HepG2 (cell line): Measurements from ENCODE around the gene CLEC5A. TPM values are rescaled to one million over a fixed set of nuclear protein-coding genes. Genes with fewer than 3 reads are reported as not detected.

Experiments
- ATAC-seq: fragments of 200-7000 bp; cut with Tn5 transposase; 3 replicates; pipeline ENCODE4 v1.9.1; 2020; ENCODE audit warnings: mild to moderate bottlenecking, moderate library complexity
- Bru-seq: library from RNA; stranded (reverse); fragments of 400-500 nt; gene quantifications from one replicate; lab custom pipeline; 2021; lab: Mats Ljungman, UMichigan
- BruChase-seq, 2 experiments: library from RNA; stranded (reverse); fragments of 400-500 nt; gene quantifications; one replicate each; lab custom pipeline; 2021; lab: Mats Ljungman, UMichigan
- BruUV-seq: library from RNA; stranded (reverse); fragments of 400-500 nt; replicated peaks from 2 replicates; lab custom pipeline; 2021; lab: Mats Ljungman, UMichigan
- CTCF ChIA-PET: fragments of 300-600 bp; formaldehyde crosslinking; extraction: SDS; loops from one replicate; lab custom pipeline; 2021; ENCODE audit warnings: low total read pairs, inconsistent platforms, low intra/inter-chr PET ratio; lab: Yijun Ruan, JAX
- POLR2A ChIA-PET: fragments of 350-600 bp; sonication (Branson Sonifier 250); formaldehyde crosslinking; loops from one replicate; lab custom pipeline; 2020; ENCODE audit warnings: antibody characterized with exemption, inconsistent platforms; lab: Yijun Ruan, JAX
- DNase-seq: peaks from one replicate; pipeline ENCODE4 v3.0.0-alpha.2; 2015; ENCODE audit warnings: low spot score
- FAIRE-seq: peaks from 3 replicates; lab custom pipeline; 2011; peaks lifted over from hg19 to GRCh38; lab: Jason Lieb, UNC
- H2AFZ ChIP-seq: one replicate; pipeline ENCODE4 v1.6.1; 2011; ENCODE audit warnings: low read length, inconsistent platforms
- H3K27ac ChIP-seq: fragments of 300-600 bp; 3 replicates; pipeline ENCODE4 v1.8.0; 2011; ENCODE audit warnings: mixed run types, mild to moderate bottlenecking, mixed read lengths, low read length, inconsistent platforms; ENCODE audit not compliant: insufficient read depth; ENCODE audit errors: extremely low read length
- H3K27me3 ChIP-seq, 2 experiments: fragments of 200-600 bp in 1 of 2; 2 replicates in 1 of 2; 3 replicates in 1 of 2; pipeline versions ENCODE4 v1.6.0 to v1.8.0; 2011; ENCODE audit warnings: low read length in 2 of 2, mild to moderate bottlenecking in 2 of 2, moderate library complexity in 2 of 2, inconsistent platforms in 1 of 2; ENCODE audit not compliant: insufficient read depth in 2 of 2, control insufficient read depth in 1 of 2
- H3K36me3 ChIP-seq, 2 experiments: fragments of 200-600 bp in 1 of 2; replicated peaks in 1 of 2; 2 replicates in 1 of 2; 3 replicates in 1 of 2; pipeline versions ENCODE4 v1.5.1 to v1.8.0; 2011; ENCODE audit warnings: low read length in 2 of 2, inconsistent platforms in 1 of 2; ENCODE audit not compliant: insufficient read depth in 2 of 2, control insufficient read depth in 1 of 2
- H3K4me1 ChIP-seq: 2 replicates; pipeline ENCODE4 v1.5.1; 2012; ENCODE audit warnings: low read length, inconsistent platforms; ENCODE audit not compliant: insufficient read depth
- H3K4me2 ChIP-seq: 2 replicates; pipeline ENCODE4 v1.6.0; 2011; ENCODE audit warnings: low read depth, low read length, inconsistent platforms
- H3K4me3 ChIP-seq, 3 experiments: fragments of 200-600 bp in 1 of 3; sonication (generic), shearing (Covaris generic) in 1 of 3; replicated peaks in 1 of 3; 2 replicates each; pipeline ENCODE4 v1.5.1; 2011 to 2016; ENCODE audit warnings: low read length in 3 of 3, inconsistent platforms in 2 of 3, low read depth in 2 of 3, mild to moderate bottlenecking in 2 of 3, control low read depth in 1 of 3, mixed read lengths in 1 of 3; ENCODE audit not compliant: insufficient read depth in 1 of 3
- H3K79me2 ChIP-seq: one replicate; pipeline ENCODE4 v1.6.1; 2011; ENCODE audit warnings: low read length, inconsistent platforms; ENCODE audit not compliant: insufficient read depth
- H3K9ac ChIP-seq: 2 replicates; pipeline ENCODE4 v1.6.0; 2011; ENCODE audit warnings: mild to moderate bottlenecking, low read depth, low read length, inconsistent platforms; ENCODE audit not compliant: insufficient read depth
- H3K9me3 ChIP-seq: 2 replicates; pipeline ENCODE4 v1.5.1; 2012; ENCODE audit warnings: mild to moderate bottlenecking, low read length
- H4K20me1 ChIP-seq: 2 replicates; pipeline ENCODE4 v1.6.0; 2011; ENCODE audit warnings: inconsistent platforms, mild to moderate bottlenecking, low read length, moderate library complexity; ENCODE audit not compliant: insufficient read depth
- KDM6A ChIP-seq: IDR thresholded peaks from 2 replicates; pipeline ENCODE4 v1.6.1; 2016; ENCODE audit warnings: low read depth
- MXI1 ChIP-seq: IDR thresholded peaks from 3 replicates; pipeline ENCODE4 v1.6.1; 2012; ENCODE audit warnings: low read depth, low read length, inconsistent platforms, borderline replicate concordance
- RARA ChIP-seq: IDR thresholded peaks from 2 replicates; pipeline ENCODE4 v1.6.1; 2016; ENCODE audit warnings: missing genetic modification reagents, missing compliant biosample characterization
- SP4 ChIP-seq: sonication (generic); formaldehyde crosslinking; IDR thresholded peaks from 2 replicates; pipeline ENCODE4 v1.8.1; 2023; ENCODE audit warnings: mild to moderate bottlenecking, missing genetic modification reagents
- SRSF9 ChIP-seq: fragments of 200-400 bp; formaldehyde crosslinking; IDR thresholded peaks from 2 replicates; pipeline ENCODE4 v1.6.1; 2018; ENCODE audit warnings: borderline replicate concordance, mild to moderate bottlenecking, low read depth, low read length; ENCODE audit not compliant: insufficient read depth, poor library complexity, severe bottlenecking
- TARDBP ChIP-seq: sonication (generic); formaldehyde crosslinking; IDR thresholded peaks from 2 replicates; pipeline ENCODE4 v1.8.0; 2022; ENCODE audit warnings: mild to moderate bottlenecking, missing genetic modification reagents
- TFAP4 ChIP-seq: sonication (generic); IDR thresholded peaks from 2 replicates; pipeline ENCODE4 v1.6.1; 2016; ENCODE audit warnings: low read depth, borderline replicate concordance
- U2AF1 ChIP-seq: fragments of 200-400 bp; formaldehyde crosslinking; optimal IDR thresholded peaks from 2 replicates; pipeline ENCODE3; 2017; ENCODE audit warnings: mild to moderate bottlenecking, low read depth, low read length
- ZBTB1 ChIP-seq: sonication (generic); formaldehyde crosslinking; IDR thresholded peaks from 2 replicates; pipeline ENCODE4 v1.4.0; 2020; ENCODE audit warnings: missing genetic modification reagents, borderline replicate concordance
- ZC3H4 ChIP-seq: sonication (generic); formaldehyde crosslinking; IDR thresholded peaks from 2 replicates; pipeline ENCODE4 v1.4.0; 2020; ENCODE audit warnings: missing genetic modification reagents, borderline replicate concordance
- ZNF17 ChIP-seq: sonication (generic); formaldehyde crosslinking; IDR thresholded peaks from 2 replicates; pipeline ENCODE4 v1.5.0; 2020; ENCODE audit warnings: mild to moderate bottlenecking, missing genetic modification reagents
- ZNF597 ChIP-seq: sonication (generic); formaldehyde crosslinking; IDR thresholded peaks from 2 replicates; pipeline ENCODE4 v1.5.0; 2020; ENCODE audit warnings: missing genetic modification reagents
- ZNF619 ChIP-seq: sonication (generic); formaldehyde crosslinking; IDR thresholded peaks from 2 replicates; pipeline ENCODE4 v1.4.0; 2020; ENCODE audit warnings: mild to moderate bottlenecking, missing genetic modification reagents
- WGBS: methylation state at CpG from one replicate; pipeline ENCODE4 v1.1.6; 2017; ENCODE audit warnings: low lambda C conversion rate; 5-methylcytosine and 5-hydroxymethylcytosine counted together
- in situ Hi-C: cut with HindIII; loops from 2 replicates; pipeline ENCODE4 v1.10.0; 2017; ENCODE audit warnings: low pct_unique_long_range_greater_than_20kb; ENCODE audit not compliant: extremely low pct_ligation_motif_present
- intact Hi-C: fragments of 100-400 bp; cut with micrococcal nuclease; formaldehyde crosslinking; loops from one replicate; pipeline ENCODE4 v1.10.0; 2022; ENCODE audit not compliant: unreplicated experiment
- long read RNA-seq, 2 experiments: library from RNA in 1 of 2; library from polyadenylated mRNA in 1 of 2; stranded (forward) in 1 of 2; unstranded in 1 of 2; transcript quantifications; one replicate each; pipeline ENCODE4 v2.0.0, GENCODE V29; 2019 to 2022
- polyA minus RNA-seq, 3 experiments: library from RNA; depleted of rRNA, polyadenylated mRNA; stranded (reverse); fragments of >200 nt; gene quantifications; 2 replicates each; pipeline ENCODE4 v1.2.3, GENCODE V29; 2011; ENCODE audit warnings: low replicate concordance in 1 of 3
- polyA plus RNA-seq, 8 experiments: library from polyadenylated mRNA; depleted of rRNA in 3 of 8; stranded (reverse) in 7 of 8; unstranded in 1 of 8; fragments of >200 nt; fragmentation: Illumina TruSeq in 4 of 8; extraction: Trizol in 4 of 8; gene quantifications; 2 replicates each; pipeline versions ENCODE4 v1.2.1 to v1.2.3, GENCODE V29; 2011 to 2016; ENCODE audit warnings: low read depth in 4 of 8, missing spikeins in 1 of 8, mixed read lengths in 1 of 8; ENCODE audit not compliant: insufficient read depth in 1 of 8
- total RNA-seq, 5 experiments: library from RNA; depleted of rRNA; stranded (reverse); fragments of >200 nt; fragmentation: Illumina TruSeq; extraction: Trizol; gene quantifications; 2 replicates each; pipeline ENCODE4 v1.2.3, GENCODE V29; 2016; ENCODE audit warnings: low read depth in 1 of 5

CLEC5A gene
- total RNA-seq (2016; rRNA removed; fragmentation: Illumina TruSeq; extraction: Trizol) (not detected in 2 replicates), polyA plus RNA-seq (2011; rRNA removed) (not detected in 2 replicates), polyA minus RNA-seq (2011; rRNA and poly(A)+ RNA removed; ENCODE audit: low replicate concordance) (not detected in 2 replicates), Bru-seq, nascent RNA (not detected), BruChase-seq, experiment 1, labeled RNA remaining after a 6-hour chase (not detected), BruChase-seq, experiment 2, labeled RNA remaining after a 2-hour chase (not detected)
- not detected in 2 replicates for total RNA-seq (2016; cell fraction: cytosol; rRNA removed; fragmentation: Illumina TruSeq; extraction: Trizol; ENCODE audit: low read depth)
- not detected in 2 replicates for total RNA-seq (2016; cell fraction: insoluble cytoplasmic fraction; rRNA removed; fragmentation: Illumina TruSeq; extraction: Trizol)
- total RNA-seq (2016; cell fraction: membrane; rRNA removed; fragmentation: Illumina TruSeq; extraction: Trizol), result not detected in 2 replicates
- total RNA-seq (2016; cell fraction: nucleus; rRNA removed; fragmentation: Illumina TruSeq; extraction: Trizol), result not detected in 2 replicates
- polyA plus RNA-seq (2011; cell fraction: cytosol; rRNA removed), result not detected in 2 replicates
- not detected in 2 replicates for polyA plus RNA-seq (2011; cell fraction: nucleus; rRNA removed)
- not detected in 2 replicates for polyA plus RNA-seq (2012)
- polyA plus RNA-seq (2016; cell fraction: cytosol; fragmentation: Illumina TruSeq; extraction: Trizol; ENCODE audit: low read depth), result not detected in 2 replicates
- not detected in 2 replicates for polyA plus RNA-seq (2016; cell fraction: insoluble cytoplasmic fraction; fragmentation: Illumina TruSeq; extraction: Trizol; ENCODE audit: low read depth)
- polyA plus RNA-seq (2016; cell fraction: membrane; fragmentation: Illumina TruSeq; extraction: Trizol; ENCODE audit: low read depth), result not detected in 2 replicates
- polyA plus RNA-seq (2016; cell fraction: nucleus; fragmentation: Illumina TruSeq; extraction: Trizol; ENCODE audit: insufficient read depth, low read depth), result not detected in 2 replicates
- polyA minus RNA-seq (2011; cell fraction: cytosol; rRNA and poly(A)+ RNA removed), result not detected in 2 replicates
- not detected in 2 replicates for polyA minus RNA-seq (2011; cell fraction: nucleus; rRNA and poly(A)+ RNA removed)
- long read RNA-seq, experiment 1, result 0 reads
- long read RNA-seq, experiment 2, result 0 reads

GRCh38 chr7:141946796-141947195 lies at the start of gene CLEC5A:
CLEC5A (minus strand) TSS chr7:141946974; CDS start chr7:141946292, 682 bp downstream.
- no peaks in the 10 kb centered on the region for H3K9me3 ChIP-seq
- DNase-seq (no peak), ATAC-seq (no peak), FAIRE-seq (no peak)
- H3K27me3 ChIP-seq, result no peaks in the 10 kb centered on the region
- H3K27ac ChIP-seq, result no peak within 1 kb of the TSS
- intact Hi-C loops (no loop called here), in situ Hi-C loops (no loop called here)
- H3K36me3 ChIP-seq, result no peaks in the 10 kb centered on the region
- H3K4me3 ChIP-seq, result no peak within 1 kb of the TSS
- no peaks in the 10 kb centered on the region for H3K4me1 ChIP-seq
- no peaks in the 10 kb centered on the region for H4K20me1 ChIP-seq
- no peak for TF ChIP-seq ZNF619 (CRISPR knock-in tag)
- no peak for TF ChIP-seq ZNF17 (CRISPR knock-in tag)
- no peak for TF ChIP-seq ZNF597
- TF ChIP-seq RARA, result no peak
- no peak for TF ChIP-seq U2AF1
- no peak for TF ChIP-seq ZC3H4 (CRISPR knock-in tag)
- no peak for TF ChIP-seq TARDBP (CRISPR knock-in tag)
- no peak for TF ChIP-seq MXI1
- no peak for TF ChIP-seq KDM6A
- no peak for TF ChIP-seq TFAP4
- TF ChIP-seq SRSF9, result no peak
- no peak for TF ChIP-seq ZBTB1 (CRISPR knock-in tag)
- TF ChIP-seq SP4 (CRISPR knock-in tag), result no peak
- ChIA-PET POLR2A (no interaction called here), CTCF (no interaction called here)
- H3K79me2 ChIP-seq, result no peaks in the 10 kb centered on the region
- 2% methylated on average over 3 of the region's 3 CpGs for WGBS
- H3K4me2 ChIP-seq, result no peak within 1 kb of the TSS
- no peak within 1 kb of the TSS for H2AFZ ChIP-seq
- H3K9ac ChIP-seq, result no peak within 1 kb of the TSS
- BruUV-seq, result no TSS peak
